ENCODE data around the gene PHC3. TPM values are rescaled to one million over a fixed set of nuclear protein-coding genes. Genes with fewer than 3 reads are reported as not detected.
A peak's percentile ranks its signal among the peaks of the same experiment; 100 is the strongest.

PHC3 gene
- total and polyA plus RNA-seq, 2 of the 13 experiments (the other 11 are each of a cell fraction or from before 2014, with no cell fraction given) = 24.1 to 49.0 TPM

DNA sequence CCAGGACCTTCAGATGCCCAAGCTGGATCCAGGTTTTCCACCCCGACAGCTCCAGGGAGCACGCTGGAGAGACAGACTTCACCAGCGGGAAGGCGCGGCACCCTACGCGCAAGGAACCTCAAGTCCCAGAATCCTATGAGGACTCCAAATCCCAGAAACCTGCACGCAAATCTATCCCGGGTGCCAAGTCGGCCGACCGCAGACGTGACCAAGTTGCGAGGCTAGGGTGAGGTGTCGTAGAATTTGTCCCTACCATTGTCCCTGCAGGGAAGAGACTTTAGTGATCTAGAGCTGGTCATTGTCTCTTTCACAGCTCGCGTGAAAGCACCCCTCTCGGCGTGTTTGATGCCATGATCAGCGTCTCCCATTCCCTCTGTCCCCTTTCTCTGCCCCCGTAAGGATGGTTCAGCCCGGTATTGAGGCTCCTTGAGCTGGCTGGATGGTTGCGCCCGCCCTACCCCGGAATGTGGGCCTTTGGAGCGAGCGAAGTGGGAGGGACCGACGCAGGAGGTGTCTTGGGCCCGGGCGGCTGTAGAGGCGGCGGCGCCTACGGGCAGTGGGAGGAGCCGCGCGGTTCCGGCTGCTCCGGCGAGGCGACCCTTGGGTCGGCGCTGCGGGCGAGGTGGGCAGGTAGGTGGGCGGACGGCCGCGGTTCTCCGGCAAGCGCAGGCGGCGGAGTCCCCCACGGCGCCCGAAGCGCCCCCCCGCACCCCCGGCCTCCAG lies 40.6 kb upstream of the PHC3 start, which contains the start of gene PRKCI (continued):
- TF ChIP-seq, protein P1, sequence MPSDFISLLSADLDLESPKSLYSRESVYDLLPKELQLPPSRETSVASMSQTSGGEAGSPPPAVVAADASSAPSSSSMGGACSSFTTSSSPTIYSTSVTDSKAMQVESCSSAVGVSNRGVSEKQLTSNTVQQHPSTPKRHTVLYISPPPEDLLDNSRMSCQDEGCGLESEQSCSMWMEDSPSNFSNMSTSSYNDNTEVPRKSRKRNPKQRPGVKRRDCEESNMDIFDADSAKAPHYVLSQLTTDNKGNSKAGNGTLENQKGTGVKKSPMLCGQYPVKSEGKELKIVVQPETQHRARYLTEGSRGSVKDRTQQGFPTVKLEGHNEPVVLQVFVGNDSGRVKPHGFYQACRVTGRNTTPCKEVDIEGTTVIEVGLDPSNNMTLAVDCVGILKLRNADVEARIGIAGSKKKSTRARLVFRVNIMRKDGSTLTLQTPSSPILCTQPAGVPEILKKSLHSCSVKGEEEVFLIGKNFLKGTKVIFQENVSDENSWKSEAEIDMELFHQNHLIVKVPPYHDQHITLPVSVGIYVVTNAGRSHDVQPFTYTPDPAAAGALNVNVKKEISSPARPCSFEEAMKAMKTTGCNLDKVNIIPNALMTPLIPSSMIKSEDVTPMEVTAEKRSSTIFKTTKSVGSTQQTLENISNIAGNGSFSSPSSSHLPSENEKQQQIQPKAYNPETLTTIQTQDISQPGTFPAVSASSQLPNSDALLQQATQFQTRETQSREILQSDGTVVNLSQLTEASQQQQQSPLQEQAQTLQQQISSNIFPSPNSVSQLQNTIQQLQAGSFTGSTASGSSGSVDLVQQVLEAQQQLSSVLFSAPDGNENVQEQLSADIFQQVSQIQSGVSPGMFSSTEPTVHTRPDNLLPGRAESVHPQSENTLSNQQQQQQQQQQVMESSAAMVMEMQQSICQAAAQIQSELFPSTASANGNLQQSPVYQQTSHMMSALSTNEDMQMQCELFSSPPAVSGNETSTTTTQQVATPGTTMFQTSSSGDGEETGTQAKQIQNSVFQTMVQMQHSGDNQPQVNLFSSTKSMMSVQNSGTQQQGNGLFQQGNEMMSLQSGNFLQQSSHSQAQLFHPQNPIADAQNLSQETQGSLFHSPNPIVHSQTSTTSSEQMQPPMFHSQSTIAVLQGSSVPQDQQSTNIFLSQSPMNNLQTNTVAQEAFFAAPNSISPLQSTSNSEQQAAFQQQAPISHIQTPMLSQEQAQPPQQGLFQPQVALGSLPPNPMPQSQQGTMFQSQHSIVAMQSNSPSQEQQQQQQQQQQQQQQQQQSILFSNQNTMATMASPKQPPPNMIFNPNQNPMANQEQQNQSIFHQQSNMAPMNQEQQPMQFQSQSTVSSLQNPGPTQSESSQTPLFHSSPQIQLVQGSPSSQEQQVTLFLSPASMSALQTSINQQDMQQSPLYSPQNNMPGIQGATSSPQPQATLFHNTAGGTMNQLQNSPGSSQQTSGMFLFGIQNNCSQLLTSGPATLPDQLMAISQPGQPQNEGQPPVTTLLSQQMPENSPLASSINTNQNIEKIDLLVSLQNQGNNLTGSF (CRISPR knock-in tag; IDR thresholded peaks at IDR 0.05) = peak; percentile 55; the same call in 1 of the 2 replicates
- TF ChIP-seq HOXA5 (CRISPR knock-in tag; IDR thresholded peaks at IDR 0.05) (no peak), ZNF207 (IDR thresholded peaks at IDR 0.05; ENCODE audit: borderline replicate concordance) (no peak), ZNF7 (CRISPR knock-in tag; IDR thresholded peaks at IDR 0.05) (no peak), CC2D1A (CRISPR knock-in tag; IDR thresholded peaks at IDR 0.05) (no peak), MIXL1 (CRISPR knock-in tag; IDR thresholded peaks at IDR 0.05) (no peak), ZZZ3 (CRISPR knock-in tag; IDR thresholded peaks at IDR 0.05; ENCODE audit: borderline replicate concordance) (0 out of 2 replicates have a peak, but pooled peaks have one; percentile 48), RELA (CRISPR knock-in tag; IDR thresholded peaks at IDR 0.05) (no peak; the same call in 1 of the 2 replicates), ZSCAN30 (CRISPR knock-in tag; IDR thresholded peaks at IDR 0.05) (no peak), NAIF1 (CRISPR knock-in tag; IDR thresholded peaks at IDR 0.05; ENCODE audit: borderline replicate concordance) (no peak), STAT6 (CRISPR knock-in tag; IDR thresholded peaks at IDR 0.05; ENCODE audit: borderline replicate concordance) (no peak), PAWR (CRISPR knock-in tag; IDR thresholded peaks at IDR 0.05; ENCODE audit: borderline replicate concordance) (no peak)
- TF ChIP-seq, protein P2, sequence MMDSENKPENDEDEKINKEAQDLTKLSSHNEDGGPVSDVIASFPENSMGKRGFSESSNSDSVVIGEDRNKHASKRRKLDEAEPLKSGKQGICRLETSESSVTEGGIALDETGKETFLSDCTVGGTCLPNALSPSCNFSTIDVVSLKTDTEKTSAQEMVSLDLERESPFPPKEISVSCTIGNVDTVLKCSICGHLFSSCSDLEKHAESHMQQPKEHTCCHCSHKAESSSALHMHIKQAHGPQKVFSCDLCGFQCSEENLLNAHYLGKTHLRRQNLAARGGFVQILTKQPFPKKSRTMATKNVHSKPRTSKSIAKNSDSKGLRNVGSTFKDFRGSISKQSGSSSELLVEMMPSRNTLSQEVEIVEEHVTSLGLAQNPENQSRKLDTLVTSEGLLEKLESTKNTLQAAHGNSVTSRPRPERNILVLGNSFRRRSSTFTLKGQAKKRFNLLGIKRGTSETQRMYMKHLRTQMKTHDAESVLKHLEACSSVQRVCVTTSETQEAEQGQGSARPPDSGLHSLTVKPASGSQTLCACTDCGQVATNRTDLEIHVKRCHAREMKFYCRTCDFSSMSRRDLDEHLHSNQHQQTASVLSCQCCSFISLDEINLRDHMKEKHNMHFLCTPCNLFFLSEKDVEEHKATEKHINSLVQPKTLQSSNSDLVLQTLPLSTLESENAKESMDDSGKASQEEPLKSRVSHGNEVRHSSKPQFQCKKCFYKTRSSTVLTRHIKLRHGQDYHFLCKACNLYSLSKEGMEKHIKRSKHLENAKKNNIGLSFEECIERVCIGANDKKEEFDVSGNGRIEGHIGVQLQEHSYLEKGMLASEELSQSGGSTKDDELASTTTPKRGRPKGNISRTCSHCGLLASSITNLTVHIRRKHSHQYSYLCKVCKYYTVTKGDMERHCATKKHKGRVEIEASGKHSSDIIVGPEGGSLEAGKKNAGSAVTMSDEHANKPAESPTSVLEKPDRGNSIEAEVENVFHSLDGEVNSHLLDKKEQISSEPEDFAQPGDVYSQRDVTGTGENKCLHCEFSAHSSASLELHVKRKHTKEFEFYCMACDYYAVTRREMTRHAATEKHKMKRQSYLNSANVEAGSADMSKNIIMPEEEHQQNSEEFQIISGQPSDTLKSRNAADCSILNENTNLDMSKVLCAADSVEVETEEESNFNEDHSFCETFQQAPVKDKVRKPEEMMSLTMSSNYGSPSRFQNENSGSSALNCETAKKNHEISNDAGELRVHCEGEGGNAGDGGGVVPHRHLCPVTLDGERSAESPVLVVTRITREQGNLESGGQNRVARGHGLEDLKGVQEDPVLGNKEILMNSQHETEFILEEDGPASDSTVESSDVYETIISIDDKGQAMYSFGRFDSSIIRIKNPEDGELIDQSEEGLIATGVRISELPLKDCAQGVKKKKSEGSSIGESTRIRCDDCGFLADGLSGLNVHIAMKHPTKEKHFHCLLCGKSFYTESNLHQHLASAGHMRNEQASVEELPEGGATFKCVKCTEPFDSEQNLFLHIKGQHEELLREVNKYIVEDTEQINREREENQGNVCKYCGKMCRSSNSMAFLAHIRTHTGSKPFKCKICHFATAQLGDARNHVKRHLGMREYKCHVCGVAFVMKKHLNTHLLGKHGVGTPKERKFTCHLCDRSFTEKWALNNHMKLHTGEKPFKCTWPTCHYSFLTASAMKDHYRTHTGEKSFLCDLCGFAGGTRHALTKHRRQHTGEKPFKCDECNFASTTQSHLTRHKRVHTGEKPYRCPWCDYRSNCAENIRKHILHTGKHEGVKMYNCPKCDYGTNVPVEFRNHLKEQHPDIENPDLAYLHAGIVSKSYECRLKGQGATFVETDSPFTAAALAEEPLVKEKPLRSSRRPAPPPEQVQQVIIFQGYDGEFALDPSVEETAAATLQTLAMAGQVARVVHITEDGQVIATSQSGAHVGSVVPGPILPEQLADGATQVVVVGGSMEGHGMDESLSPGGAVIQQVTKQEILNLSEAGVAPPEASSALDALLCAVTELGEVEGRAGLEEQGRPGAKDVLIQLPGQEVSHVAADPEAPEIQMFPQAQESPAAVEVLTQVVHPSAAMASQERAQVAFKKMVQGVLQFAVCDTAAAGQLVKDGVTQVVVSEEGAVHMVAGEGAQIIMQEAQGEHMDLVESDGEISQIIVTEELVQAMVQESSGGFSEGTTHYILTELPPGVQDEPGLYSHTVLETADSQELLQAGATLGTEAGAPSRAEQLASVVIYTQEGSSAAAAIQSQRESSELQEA (CRISPR knock-in tag; IDR thresholded peaks at IDR 0.05; ENCODE audit: not compliant biosample characterization) = no peak
